Immature natural killer cell (primary cell): ENCODE results near the gene DAW1. TPM values are rescaled to one million over a fixed set of nuclear protein-coding genes. Genes with fewer than 3 reads are reported as not detected.

ENCODE experiments used
- DNase-seq, 3 donors: peaks; one replicate each; pipeline ENCODE4 v3.0.0; 2022; ENCODE audit warnings: mixed read lengths in 1 of 3
- H3K27ac Mint-ChIP-seq, 6 donors: one replicate each; pipeline ENCODE4 v1.8.0; 2020; ENCODE audit warnings: mixed read lengths in 6 of 6, mild to moderate bottlenecking in 5 of 6, inconsistent platforms in 4 of 6, moderate library complexity in 3 of 6
- H3K27me3 Mint-ChIP-seq, 3 donors: one replicate each; pipeline ENCODE4 v1.8.0; 2020 to 2021; ENCODE audit warnings: low read depth in 3 of 3, mild to moderate bottlenecking in 3 of 3, mixed read lengths in 3 of 3, moderate library complexity in 3 of 3, inconsistent platforms in 1 of 3
- H3K36me3 Mint-ChIP-seq, 3 donors: one replicate each; pipeline ENCODE4 v1.8.0; 2020; ENCODE audit warnings: mixed read lengths in 3 of 3, inconsistent platforms in 2 of 3, mild to moderate bottlenecking in 2 of 3
- H3K4me1 Mint-ChIP-seq, 2 donors: one replicate each; pipeline ENCODE4 v1.8.0; 2020; ENCODE audit warnings: inconsistent platforms in 2 of 2, mild to moderate bottlenecking in 2 of 2, mixed read lengths in 2 of 2, moderate library complexity in 1 of 2
- H3K4me3 Mint-ChIP-seq, 5 donors: one replicate each; pipeline ENCODE4 v1.8.0; 2020; ENCODE audit warnings: mild to moderate bottlenecking in 5 of 5, mixed read lengths in 5 of 5, inconsistent platforms in 3 of 5, moderate library complexity in 3 of 5
- H3K9me3 Mint-ChIP-seq, 6 donors: one replicate each; pipeline ENCODE4 v1.8.0; 2020; ENCODE audit warnings: mild to moderate bottlenecking in 6 of 6, mixed read lengths in 6 of 6, inconsistent platforms in 4 of 6, moderate library complexity in 3 of 6
- polyA plus RNA-seq, 3 donors: library from polyadenylated mRNA; unstranded; fragments of 300-500 nt; fragmentation: Illumina TruSeq; gene quantifications; one replicate each; pipeline ENCODE4 v1.2.3, GENCODE V29; 2021

Gene DAW1
- polyA plus RNA-seq, 3 donors from 2014 or later = not detected

- no peaks in the 10 kb centered on the region for H3K36me3 Mint-ChIP-seq
- peaks cover 0 to 5% (median 2%) of the 10 kb centered on the region in 6 donors for H3K9me3 Mint-ChIP-seq
- H3K27me3 Mint-ChIP-seq = no peaks in the 10 kb centered on the region
- H3K4me1 Mint-ChIP-seq = no peaks in the 10 kb centered on the region
- no peak for DNase-seq
- H3K4me3 Mint-ChIP-seq = no peak overlapping the region
- H3K27ac Mint-ChIP-seq = peak overlapping the region in 1 of 6 donors; percentile 32
Observed at GRCh38 chr2:227848146-227848545, 23.3 kb upstream of the DAW1 start.

GRCh38 chr2:227848586-227848985, 22.8 kb upstream of the DAW1 start:
- Mint-ChIP-seq H3K4me1 (no peaks in the 10 kb centered on the region), H3K9me3 (peaks cover 0 to 5% (median 2%) of the 10 kb centered on the region in 6 donors), H3K36me3 (no peaks in the 10 kb centered on the region), H3K27me3 (no peaks in the 10 kb centered on the region), H3K4me3 (peak overlapping the region in 1 of 5 donors; percentile 9), H3K27ac (peak overlapping the region in 1 of 6 donors; percentile 32)
- DNase-seq = no peak

GRCh38 chr2:227849906-227850305, 21.5 kb upstream of the DAW1 start:
- no peak for DNase-seq
- Mint-ChIP-seq H3K27ac (no peak overlapping the region), H3K36me3 (no peaks in the 10 kb centered on the region), H3K4me3 (no peak overlapping the region), H3K4me1 (no peaks in the 10 kb centered on the region), H3K9me3 (peaks cover 0 to 5% (median 2%) of the 10 kb centered on the region in 6 donors), H3K27me3 (no peaks in the 10 kb centered on the region)

GRCh38 chr2:227853204-227853629, 18.2 kb upstream of the DAW1 start:
- Mint-ChIP-seq H3K4me3 (no peak overlapping the region), H3K36me3 (no peaks in the 10 kb centered on the region), H3K4me1 (no peaks in the 10 kb centered on the region), H3K9me3 (peaks cover 0 to 2% (median 1%) of the 10 kb centered on the region in 6 donors), H3K27ac (no peak overlapping the region), H3K27me3 (no peaks in the 10 kb centered on the region)
- no peak for DNase-seq

GRCh38 chr2:227853765-227854271, 17.6 kb upstream of the DAW1 start:
- Mint-ChIP-seq H3K9me3 (peaks cover 0 to 2% (median 1%) of the 10 kb centered on the region in 6 donors), H3K36me3 (no peaks in the 10 kb centered on the region), H3K4me3 (no peak overlapping the region), H3K27ac (no peak overlapping the region), H3K27me3 (no peaks in the 10 kb centered on the region), H3K4me1 (no peaks in the 10 kb centered on the region)
- no peak for DNase-seq

- no peak for DNase-seq
- Mint-ChIP-seq H3K27me3 (no peaks in the 10 kb centered on the region), H3K27ac (no peak overlapping the region), H3K4me1 (no peaks in the 10 kb centered on the region), H3K9me3 (peaks cover 0 to 2% (median under 1%) of the 10 kb centered on the region in 6 donors), H3K36me3 (no peaks in the 10 kb centered on the region), H3K4me3 (no peak overlapping the region)
Observed at GRCh38 chr2:227855440-227855839, 16.0 kb upstream of the DAW1 start.

GRCh38 chr2:227856697-227857096, 14.7 kb upstream of the DAW1 start:
- no peak for DNase-seq
- no peaks in the 10 kb centered on the region for H3K4me1 Mint-ChIP-seq
- no peaks in the 10 kb centered on the region for H3K36me3 Mint-ChIP-seq
- H3K27ac Mint-ChIP-seq = no peak overlapping the region
- no peak overlapping the region for H3K4me3 Mint-ChIP-seq
- peaks cover 0 to 1% (median 0%) of the 10 kb centered on the region in 3 donors for H3K27me3 Mint-ChIP-seq
- H3K9me3 Mint-ChIP-seq = peaks cover 0 to 1% (median 0%) of the 10 kb centered on the region in 6 donors

- no peaks in the 10 kb centered on the region for H3K36me3 Mint-ChIP-seq
- H3K9me3 Mint-ChIP-seq = no peaks in the 10 kb centered on the region
- H3K4me3 Mint-ChIP-seq = no peak overlapping the region
- H3K27ac Mint-ChIP-seq = no peak overlapping the region
- H3K4me1 Mint-ChIP-seq = no peaks in the 10 kb centered on the region
- DNase-seq = no peak
- peaks cover 0 to 3% (median 0%) of the 10 kb centered on the region in 3 donors for H3K27me3 Mint-ChIP-seq
Observed at GRCh38 chr2:227860221-227860641, 11.2 kb upstream of the DAW1 start.

- peaks cover 0 to 3% (median 0%) of the 10 kb centered on the region in 3 donors for H3K27me3 Mint-ChIP-seq
- no peak overlapping the region for H3K4me3 Mint-ChIP-seq
- H3K9me3 Mint-ChIP-seq = no peaks in the 10 kb centered on the region
- H3K36me3 Mint-ChIP-seq = no peaks in the 10 kb centered on the region
- no peak for DNase-seq
- H3K4me1 Mint-ChIP-seq = no peaks in the 10 kb centered on the region
- H3K27ac Mint-ChIP-seq = no peak overlapping the region
Observed at GRCh38 chr2:227861011-227861410, 10.4 kb upstream of the DAW1 start.

- H3K27me3 Mint-ChIP-seq = peaks cover 0 to 5% (median 3%) of the 10 kb centered on the region in 3 donors
- H3K36me3 Mint-ChIP-seq = no peaks in the 10 kb centered on the region
- H3K27ac Mint-ChIP-seq = no peak overlapping the region
- DNase-seq = no peak
- no peaks in the 10 kb centered on the region for H3K4me1 Mint-ChIP-seq
- H3K9me3 Mint-ChIP-seq = peaks cover 0 to 2% (median 0%) of the 10 kb centered on the region in 6 donors
- no peak overlapping the region for H3K4me3 Mint-ChIP-seq
Observed at GRCh38 chr2:227862227-227862740, 9.1 kb upstream of the DAW1 start.

GRCh38 chr2:227862741-227863588, 8.5 kb upstream of the DAW1 start:
- Mint-ChIP-seq H3K36me3 (no peaks in the 10 kb centered on the region), H3K4me3 (no peak overlapping the region), H3K4me1 (no peaks in the 10 kb centered on the region), H3K9me3 (peaks cover 0 to 2% (median 0%) of the 10 kb centered on the region in 6 donors), H3K27ac (no peak overlapping the region), H3K27me3 (peaks cover 0 to 5% (median 3%) of the 10 kb centered on the region in 3 donors)
- DNase-seq = no peak

GRCh38 chr2:227864161-227864756, 7.2 kb upstream of the DAW1 start:
- Mint-ChIP-seq H3K27me3 (peaks cover 0 to 5% (median 3%) of the 10 kb centered on the region in 3 donors), H3K9me3 (peaks cover 0 to 2% (median 0%) of the 10 kb centered on the region in 6 donors), H3K27ac (no peak overlapping the region), H3K4me1 (no peaks in the 10 kb centered on the region), H3K4me3 (no peak overlapping the region), H3K36me3 (no peaks in the 10 kb centered on the region)
- DNase-seq = no peak

GRCh38 chr2:227865291-227865690, 6.1 kb upstream of the DAW1 start:
- no peaks in the 10 kb centered on the region for H3K4me1 Mint-ChIP-seq
- H3K27ac Mint-ChIP-seq = no peak overlapping the region
- H3K27me3 Mint-ChIP-seq = peaks cover 0 to 6% (median 5%) of the 10 kb centered on the region in 3 donors
- H3K36me3 Mint-ChIP-seq = no peaks in the 10 kb centered on the region
- DNase-seq = no peak
- peaks cover 0 to 2% (median 0%) of the 10 kb centered on the region in 6 donors for H3K9me3 Mint-ChIP-seq
- H3K4me3 Mint-ChIP-seq = no peak overlapping the region

- H3K27me3 Mint-ChIP-seq = peaks cover 0 to 7% (median 5%) of the 10 kb centered on the region in 3 donors
- H3K9me3 Mint-ChIP-seq = peaks cover 0 to 2% (median 0%) of the 10 kb centered on the region in 6 donors
- H3K4me3 Mint-ChIP-seq = no peak overlapping the region
- DNase-seq = no peak
- H3K4me1 Mint-ChIP-seq = no peaks in the 10 kb centered on the region
- no peaks in the 10 kb centered on the region for H3K36me3 Mint-ChIP-seq
- no peak overlapping the region for H3K27ac Mint-ChIP-seq
Observed at GRCh38 chr2:227867386-227867785, 4.0 kb upstream of the DAW1 start.
